Measurements from ENCODE around the gene HTRA1. TPM values are rescaled to one million over a fixed set of nuclear protein-coding genes. Genes with fewer than 3 reads are reported as not detected.

Gene HTRA1
- total and polyA plus RNA-seq, 2 donors (not counting 1 experiment from before 2014, with no cell fraction given), result 109 to 216 TPM

DNA sequence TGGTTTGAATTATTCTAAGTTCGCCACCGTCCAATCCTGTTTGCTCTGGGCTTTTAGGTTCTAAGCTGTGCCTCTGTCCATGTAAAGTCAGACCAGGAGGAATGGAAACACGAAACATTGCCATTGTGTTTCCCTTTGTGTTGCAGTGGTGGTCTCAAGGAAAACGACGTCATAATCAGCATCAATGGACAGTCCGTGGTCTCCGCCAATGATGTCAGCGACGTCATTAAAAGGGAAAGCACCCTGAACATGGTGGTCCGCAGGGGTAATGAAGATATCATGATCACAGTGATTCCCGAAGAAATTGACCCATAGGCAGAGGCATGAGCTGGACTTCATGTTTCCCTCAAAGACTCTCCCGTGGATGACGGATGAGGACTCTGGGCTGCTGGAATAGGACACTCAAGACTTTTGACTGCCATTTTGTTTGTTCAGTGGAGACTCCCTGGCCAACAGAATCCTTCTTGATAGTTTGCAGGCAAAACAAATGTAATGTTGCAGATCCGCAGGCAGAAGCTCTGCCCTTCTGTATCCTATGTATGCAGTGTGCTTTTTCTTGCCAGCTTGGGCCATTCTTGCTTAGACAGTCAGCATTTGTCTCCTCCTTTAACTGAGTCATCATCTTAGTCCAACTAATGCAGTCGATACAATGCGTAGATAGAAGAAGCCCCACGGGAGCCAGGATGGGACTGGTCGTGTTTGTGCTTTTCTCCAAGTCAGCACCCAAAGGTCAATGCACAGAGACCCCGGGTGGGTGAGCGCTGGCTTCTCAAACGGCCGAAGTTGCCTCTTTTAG is 52.9 kb downstream of the HTRA1 start:
- Histone ChIP-seq H4K20me1 (ENCODE audit: control insufficient read depth, extremely low read depth, insufficient read depth, low read length) (no peaks in the 10 kb centered on the region), H3K27ac (ENCODE audit: insufficient read depth, low read length) (no peak overlapping the region), H3K9me3 (ENCODE audit: control insufficient read depth, insufficient read depth, low read depth, low read length) (no peaks in the 10 kb centered on the region), H3K27me3 (ENCODE audit: control insufficient read depth, insufficient read depth, low read length) (no peaks in the 10 kb centered on the region), H3K9ac (ENCODE audit: insufficient read depth, low read length) (no peak overlapping the region), H3K4me1 (ENCODE audit: control insufficient read depth, extremely low read depth, insufficient read depth, low read length) (peaks cover 5% of the 10 kb centered on the region), H3K79me2 (ENCODE audit: control insufficient read depth, insufficient read depth, low read length) (no peaks in the 10 kb centered on the region), H3K4me3 (replicated peaks in 1 of 4; ENCODE audit: control extremely low read depth in 1 of 4, insufficient read depth in 1 of 4, low read depth in 3 of 4, low read length in 4 of 4) (no peak overlapping the region), H2AFZ (ENCODE audit: low read length) (no peak overlapping the region), H3K4me2 (ENCODE audit: extremely low read depth, insufficient read depth, low read length) (no peak overlapping the region), H3K36me3 (ENCODE audit: control insufficient read depth, insufficient read depth, low read length) (peaks cover 2% of the 10 kb centered on the region)
- DNase-seq (ENCODE audit: low read depth in 2 of 2), result peak in 1 of 2 donors; percentile 79
- no peak for TF ChIP-seq EZH2 (IDR thresholded peaks at IDR 0.05; ENCODE audit: low read length, missing control alignments)
- TF ChIP-seq, protein P1, sequence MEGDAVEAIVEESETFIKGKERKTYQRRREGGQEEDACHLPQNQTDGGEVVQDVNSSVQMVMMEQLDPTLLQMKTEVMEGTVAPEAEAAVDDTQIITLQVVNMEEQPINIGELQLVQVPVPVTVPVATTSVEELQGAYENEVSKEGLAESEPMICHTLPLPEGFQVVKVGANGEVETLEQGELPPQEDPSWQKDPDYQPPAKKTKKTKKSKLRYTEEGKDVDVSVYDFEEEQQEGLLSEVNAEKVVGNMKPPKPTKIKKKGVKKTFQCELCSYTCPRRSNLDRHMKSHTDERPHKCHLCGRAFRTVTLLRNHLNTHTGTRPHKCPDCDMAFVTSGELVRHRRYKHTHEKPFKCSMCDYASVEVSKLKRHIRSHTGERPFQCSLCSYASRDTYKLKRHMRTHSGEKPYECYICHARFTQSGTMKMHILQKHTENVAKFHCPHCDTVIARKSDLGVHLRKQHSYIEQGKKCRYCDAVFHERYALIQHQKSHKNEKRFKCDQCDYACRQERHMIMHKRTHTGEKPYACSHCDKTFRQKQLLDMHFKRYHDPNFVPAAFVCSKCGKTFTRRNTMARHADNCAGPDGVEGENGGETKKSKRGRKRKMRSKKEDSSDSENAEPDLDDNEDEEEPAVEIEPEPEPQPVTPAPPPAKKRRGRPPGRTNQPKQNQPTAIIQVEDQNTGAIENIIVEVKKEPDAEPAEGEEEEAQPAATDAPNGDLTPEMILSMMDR (conservative IDR thresholded peaks at IDR 0.05 in 1 of 2, IDR thresholded peaks at IDR 0.05 in 1 of 2; ENCODE audit: low read depth in 1 of 2, low read length in 2 of 2), result no peak

DNA sequence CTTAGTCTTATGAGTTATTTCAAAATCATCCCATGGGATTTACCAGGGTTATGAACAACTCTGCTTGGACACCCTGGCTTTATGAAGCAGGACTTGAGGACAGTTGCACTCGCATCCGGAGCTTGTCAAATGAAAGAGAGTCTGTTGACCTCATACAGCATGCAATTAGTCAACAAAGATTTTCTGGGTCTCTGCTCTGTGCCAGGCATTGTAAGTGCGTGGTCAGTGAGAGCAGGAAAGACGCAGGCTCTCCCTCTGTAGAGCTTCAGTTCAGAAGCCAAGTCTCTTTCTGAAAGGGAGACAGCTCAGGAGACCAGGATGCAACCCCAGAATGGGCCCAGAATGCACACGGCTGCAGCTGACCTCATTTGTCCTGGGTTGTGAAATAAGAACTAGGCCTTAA is 53.7 kb downstream of the HTRA1 start:
- Histone ChIP-seq H3K9ac (ENCODE audit: insufficient read depth, low read length) (no peak overlapping the region), H3K4me1 (ENCODE audit: control insufficient read depth, extremely low read depth, insufficient read depth, low read length) (peaks cover 5% of the 10 kb centered on the region), H3K36me3 (ENCODE audit: control insufficient read depth, insufficient read depth, low read length) (peaks cover 2% of the 10 kb centered on the region), H3K27ac (ENCODE audit: insufficient read depth, low read length) (no peak overlapping the region), H4K20me1 (ENCODE audit: control insufficient read depth, extremely low read depth, insufficient read depth, low read length) (no peaks in the 10 kb centered on the region), H3K27me3 (ENCODE audit: control insufficient read depth, insufficient read depth, low read length) (no peaks in the 10 kb centered on the region), H3K79me2 (ENCODE audit: control insufficient read depth, insufficient read depth, low read length) (no peaks in the 10 kb centered on the region), H3K4me2 (ENCODE audit: extremely low read depth, insufficient read depth, low read length) (no peak overlapping the region), H3K4me3 (replicated peaks in 1 of 4; ENCODE audit: control extremely low read depth in 1 of 4, insufficient read depth in 1 of 4, low read depth in 3 of 4, low read length in 4 of 4) (no peak overlapping the region), H2AFZ (ENCODE audit: low read length) (no peak overlapping the region), H3K9me3 (ENCODE audit: control insufficient read depth, insufficient read depth, low read depth, low read length) (no peaks in the 10 kb centered on the region)
- no peak for TF ChIP-seq EZH2 (IDR thresholded peaks at IDR 0.05; ENCODE audit: low read length, missing control alignments)
- TF ChIP-seq, protein P1 (conservative IDR thresholded peaks at IDR 0.05 in 1 of 2, IDR thresholded peaks at IDR 0.05 in 1 of 2; ENCODE audit: low read depth in 1 of 2, low read length in 2 of 2), result no peak
- peak in 1 of 2 donors; percentile 67 for DNase-seq (ENCODE audit: low read depth in 2 of 2)

DNA sequence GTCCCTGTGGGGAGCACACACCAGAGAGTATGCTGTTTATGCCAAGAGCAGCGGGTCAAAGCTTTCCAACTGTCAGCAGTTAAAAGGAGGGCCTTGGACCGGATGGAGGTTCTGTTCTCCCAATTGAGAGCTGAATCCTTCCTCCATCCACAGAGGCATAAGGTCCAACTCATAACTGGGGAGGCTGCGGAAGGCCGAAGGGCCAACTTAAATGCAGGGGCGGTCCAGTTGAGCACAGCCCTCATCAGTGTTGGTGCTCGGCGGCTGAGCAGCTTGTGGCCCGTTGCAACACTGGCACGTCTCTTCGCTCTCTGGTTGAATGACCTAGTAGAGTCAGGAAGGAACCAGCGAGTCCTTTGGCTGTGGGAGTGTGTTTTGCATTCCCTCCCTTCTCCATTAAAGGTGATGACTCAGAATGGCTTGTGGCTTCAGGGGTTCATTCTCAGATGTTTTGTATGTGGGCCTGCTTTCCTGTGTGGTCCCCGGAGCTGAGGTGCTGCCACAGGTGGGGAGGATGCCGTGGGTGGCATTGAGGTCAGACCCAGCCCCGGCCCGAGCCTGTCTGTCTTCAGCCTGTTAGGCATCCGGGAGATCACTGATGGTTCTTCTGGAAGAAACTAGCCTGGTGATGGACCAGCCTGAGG is 54.4 kb downstream of the HTRA1 start:
- Histone ChIP-seq H3K4me3 (replicated peaks in 1 of 4; ENCODE audit: control extremely low read depth in 1 of 4, insufficient read depth in 1 of 4, low read depth in 3 of 4, low read length in 4 of 4) (no peak overlapping the region), H2AFZ (ENCODE audit: low read length) (no peak overlapping the region), H3K79me2 (ENCODE audit: control insufficient read depth, insufficient read depth, low read length) (no peaks in the 10 kb centered on the region), H4K20me1 (ENCODE audit: control insufficient read depth, extremely low read depth, insufficient read depth, low read length) (no peaks in the 10 kb centered on the region), H3K27ac (ENCODE audit: insufficient read depth, low read length) (no peak overlapping the region), H3K27me3 (ENCODE audit: control insufficient read depth, insufficient read depth, low read length) (no peaks in the 10 kb centered on the region), H3K4me2 (ENCODE audit: extremely low read depth, insufficient read depth, low read length) (no peak overlapping the region), H3K4me1 (ENCODE audit: control insufficient read depth, extremely low read depth, insufficient read depth, low read length) (peaks cover 5% of the 10 kb centered on the region), H3K9ac (ENCODE audit: insufficient read depth, low read length) (no peak overlapping the region), H3K9me3 (ENCODE audit: control insufficient read depth, insufficient read depth, low read depth, low read length) (no peaks in the 10 kb centered on the region), H3K36me3 (ENCODE audit: control insufficient read depth, insufficient read depth, low read length) (peaks cover 2% of the 10 kb centered on the region)
- TF ChIP-seq, protein P1 (conservative IDR thresholded peaks at IDR 0.05 in 1 of 2, IDR thresholded peaks at IDR 0.05 in 1 of 2; ENCODE audit: low read depth in 1 of 2, low read length in 2 of 2), result no peak
- no peak for TF ChIP-seq EZH2 (IDR thresholded peaks at IDR 0.05; ENCODE audit: low read length, missing control alignments)
- peak in 1 of 2 donors; percentile 80 for DNase-seq (ENCODE audit: low read depth in 2 of 2)
